BJ (cell line): Measurements from ENCODE around the gene NME3. TPM values are rescaled to one million over a fixed set of nuclear protein-coding genes. Genes with fewer than 3 reads are reported as not detected.
"Not testable (repeated sequence)": the region's sequence is repeated elsewhere in the genome, so short reads cannot be mapped to it uniquely, and the experiment has no call there.

Experiments used
- CTCF ChIA-PET: fragments of 350-600 bp; formaldehyde crosslinking; extraction: SDS; loops from one replicate; lab custom pipeline; 2021; ENCODE audit warnings: antibody characterized with exemption, inconsistent platforms; lab: Yijun Ruan, JAX
- POLR2A ChIA-PET: fragments of 300-600 bp; sonication (Branson Sonifier 250); formaldehyde crosslinking; extraction: SDS; loops from one replicate; lab custom pipeline; 2021; ENCODE audit warnings: antibody characterized with exemption; lab: Charles Lee
- DNase-seq: peaks from one replicate; pipeline ENCODE4 v3.0.0-alpha.2; 2011; ENCODE audit warnings: low read depth
- H3K27me3 ChIP-seq: 2 replicates; pipeline ENCODE4 v1.6.0; 2011; ENCODE audit warnings: low read length; ENCODE audit not compliant: control insufficient read depth, insufficient read depth
- H3K36me3 ChIP-seq: 2 replicates; pipeline ENCODE4 v1.5.1; 2011; ENCODE audit warnings: low read length; ENCODE audit not compliant: control insufficient read depth, insufficient read depth
- H3K4me3 ChIP-seq: 2 replicates; pipeline ENCODE4 v1.5.1; 2011; ENCODE audit warnings: low read depth, mild to moderate bottlenecking, control low read depth, low read length
- CTCF ChIP-seq: IDR thresholded peaks from 2 replicates; pipeline ENCODE4 v1.5.1; 2011; ENCODE audit warnings: low read depth, mild to moderate bottlenecking, control low read depth, inconsistent platforms, low read length, moderate library complexity; ENCODE audit not compliant: insufficient read depth
- polyA plus RNA-seq: library from polyadenylated mRNA; depleted of rRNA; stranded (reverse); fragments of >200 nt; gene quantifications from 2 replicates; pipeline ENCODE4 v1.2.3, GENCODE V29; 2011

Gene NME3
- polyA plus RNA-seq, 1 experiment, result 34.3 TPM

- POLR2A ChIA-PET, result no interaction called here
- Histone ChIP-seq H3K36me3 (peaks cover 17% of the 10 kb centered on the region), H3K4me3 (no peak overlapping the region), H3K27me3 (no peaks in the 10 kb centered on the region)
- DNase-seq, result no peak
- CTCF ChIA-PET, result interaction anchor here (1.1 kb wide), 1 partner anchor 18 kb away, joined by 3 read pairs; no protein-coding TSS in a partner anchor
- no peak for TF ChIP-seq CTCF
Observed at GRCh38 chr16:1741553-1742165, 29.7 kb downstream of the NME3 start.

GRCh38 chr16:1740781-1741490 lies 30.4 kb downstream of the NME3 start:
- Histone ChIP-seq H3K27me3 (no peaks in the 10 kb centered on the region), H3K4me3 (no peak overlapping the region), H3K36me3 (peaks cover 17% of the 10 kb centered on the region)
- no peak for DNase-seq
- ChIA-PET CTCF (interaction anchor here (1.1 kb wide), 1 partner anchor 18 kb away, joined by 3 read pairs; no protein-coding TSS in a partner anchor), POLR2A (no interaction called here)
- no peak for TF ChIP-seq CTCF

GRCh38 chr16:1740234-1740633 lies 31.1 kb downstream of the NME3 start:
- no peak for TF ChIP-seq CTCF
- Histone ChIP-seq H3K4me3 (no peak overlapping the region), H3K36me3 (peaks cover 17% of the 10 kb centered on the region), H3K27me3 (no peaks in the 10 kb centered on the region)
- ChIA-PET POLR2A (no interaction called here), CTCF (no interaction called here)
- no peak for DNase-seq

GRCh38 chr16:1734816-1735215 lies 36.5 kb downstream of the NME3 start:
- POLR2A ChIA-PET, result no interaction called here
- no peak overlapping the region for H3K4me3 ChIP-seq
- DNase-seq, result no peak
- H3K27me3 ChIP-seq, result no peaks in the 10 kb centered on the region
- TF ChIP-seq CTCF, result no peak
- CTCF ChIA-PET, result no interaction called here
- H3K36me3 ChIP-seq, result peaks cover 26% of the 10 kb centered on the region

- no peak for DNase-seq
- no peak overlapping the region for H3K4me3 ChIP-seq
- H3K27me3 ChIP-seq, result no peaks in the 10 kb centered on the region
- ChIA-PET POLR2A (no interaction called here), CTCF (no interaction called here)
- peaks cover 31% of the 10 kb centered on the region for H3K36me3 ChIP-seq
- TF ChIP-seq CTCF, result no peak
Observed at GRCh38 chr16:1734123-1734522, 37.2 kb downstream of the NME3 start.

- H3K27me3 ChIP-seq, DNase-seq, POLR2A ChIA-PET, H3K4me3 ChIP-seq: not testable (repeated sequence)
- H3K36me3 ChIP-seq, result peaks cover 35% of the 10 kb centered on the region
- CTCF ChIA-PET, result interaction anchor here (0.9 kb wide), 1 partner anchor 27 kb away, joined by 4 read pairs; the partner anchor contains the start of gene MAPK8IP3
Observed at GRCh38 chr16:1732551-1732987, 38.8 kb downstream of the NME3 start.
